GM19463 (cell line): Measurements from ENCODE around the gene MLF2.
"Not testable (repeated sequence)": the region's sequence is repeated elsewhere in the genome, so short reads cannot be mapped to it uniquely, and the experiment has no call there.

Experiments used
- ATAC-seq: cut with Tn5 transposase; IDR thresholded peaks from one replicate; pipeline ENCODE4 v1.9.1; 2021; ENCODE audit warnings: mild to moderate bottlenecking, moderate library complexity; ENCODE audit not compliant: unreplicated experiment

MLF2 gene

DNA sequence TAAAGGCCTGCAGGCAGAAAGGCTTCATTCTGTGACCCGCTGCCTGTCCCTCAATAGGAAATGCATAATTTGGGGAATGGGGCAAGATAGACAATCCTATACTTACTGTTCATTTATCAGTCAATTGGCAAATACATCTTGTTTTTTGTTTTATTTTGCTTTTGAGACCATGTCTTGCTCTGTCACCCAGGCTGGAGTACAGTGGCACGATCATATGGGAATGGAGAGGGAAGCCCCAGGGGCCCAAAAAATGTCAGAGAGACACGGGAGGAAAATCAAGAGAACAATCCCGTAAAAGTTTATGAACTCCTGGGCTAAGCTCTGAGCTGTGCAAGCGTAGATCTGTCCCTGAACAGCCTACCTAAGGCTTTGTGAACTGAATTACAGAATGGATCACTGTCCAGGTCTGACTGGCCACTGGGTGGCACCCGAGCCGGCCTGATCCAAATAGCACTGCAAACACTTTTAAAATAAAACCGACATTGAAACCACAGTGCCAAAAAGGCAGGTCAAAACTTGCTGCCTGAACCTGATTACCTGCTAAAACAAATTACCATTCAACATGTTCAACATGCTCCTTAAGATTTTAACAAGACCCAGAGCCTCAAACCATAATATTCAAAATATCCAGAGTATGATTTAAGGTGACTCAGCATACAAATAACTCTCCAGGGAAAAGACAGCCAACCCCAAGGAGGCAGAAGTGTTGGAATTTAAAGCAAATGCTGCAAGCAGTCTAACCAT is 17.3 kb downstream of the MLF2 start:
- no peak for ATAC-seq

DNA sequence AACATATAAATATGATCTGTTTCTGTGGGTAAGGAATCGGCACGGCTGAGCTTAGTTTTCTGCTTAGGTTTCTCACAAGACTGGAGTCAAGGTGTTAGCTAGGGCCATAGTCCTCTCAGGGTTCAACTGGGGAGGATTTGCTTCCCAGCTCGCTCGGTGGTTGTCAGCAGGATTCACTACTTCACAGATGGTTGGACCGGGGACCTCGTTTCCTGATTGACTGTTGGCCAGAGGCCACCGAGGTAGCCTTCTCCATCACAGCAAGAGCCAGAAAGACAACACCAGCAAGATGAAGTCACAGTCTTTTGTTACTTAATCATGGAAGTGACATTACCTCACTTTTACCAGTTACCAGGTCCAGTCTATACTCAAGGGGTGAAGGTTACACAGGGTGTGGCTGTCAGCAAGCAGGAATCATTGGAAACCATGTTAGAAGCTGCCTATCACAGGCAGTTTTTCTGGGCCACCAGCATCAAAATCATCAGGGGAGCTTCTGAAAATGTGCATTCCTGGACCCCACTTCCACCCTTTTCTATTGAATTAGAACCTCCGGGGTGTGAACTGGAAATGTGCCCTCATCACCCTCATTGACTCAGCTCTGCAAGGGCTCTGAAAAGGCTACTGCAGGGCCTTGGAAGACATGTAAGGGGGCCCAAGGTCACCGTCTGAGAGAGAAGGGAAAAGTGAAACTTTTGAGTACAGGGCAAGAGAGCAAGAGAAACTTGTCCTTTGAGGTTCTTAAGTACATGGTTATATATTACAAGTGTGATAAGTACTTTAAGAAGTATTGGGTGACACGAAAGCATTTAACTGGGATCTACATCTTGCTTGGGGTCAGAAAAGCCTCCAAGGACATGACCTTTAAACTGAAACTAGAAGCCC is 18.2 kb downstream of the MLF2 start:
- no peak for ATAC-seq

GRCh38 chr12:6730169-6730568 is 22.8 kb downstream of the MLF2 start:
- ATAC-seq = no peak

DNA sequence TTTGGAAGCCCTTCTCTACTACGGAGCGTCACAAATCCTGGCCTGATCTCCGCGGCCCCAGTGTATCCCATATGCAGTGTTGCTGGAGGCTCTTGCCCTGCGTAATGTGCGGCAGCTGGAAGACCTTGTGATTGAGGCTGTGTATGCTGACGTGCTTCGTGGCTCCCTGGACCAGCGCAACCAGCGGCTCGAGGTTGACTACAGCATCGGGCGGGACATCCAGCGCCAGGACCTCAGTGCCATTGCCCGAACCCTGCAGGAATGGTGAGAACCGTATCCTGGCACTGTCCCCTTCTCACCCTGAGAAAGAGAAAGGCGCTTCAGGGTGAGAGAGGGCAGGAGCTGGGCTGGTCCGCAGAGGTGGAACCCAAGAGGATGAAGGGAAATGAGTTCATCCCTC is 23.8 kb downstream of the MLF2 start:
- no peak for ATAC-seq

DNA sequence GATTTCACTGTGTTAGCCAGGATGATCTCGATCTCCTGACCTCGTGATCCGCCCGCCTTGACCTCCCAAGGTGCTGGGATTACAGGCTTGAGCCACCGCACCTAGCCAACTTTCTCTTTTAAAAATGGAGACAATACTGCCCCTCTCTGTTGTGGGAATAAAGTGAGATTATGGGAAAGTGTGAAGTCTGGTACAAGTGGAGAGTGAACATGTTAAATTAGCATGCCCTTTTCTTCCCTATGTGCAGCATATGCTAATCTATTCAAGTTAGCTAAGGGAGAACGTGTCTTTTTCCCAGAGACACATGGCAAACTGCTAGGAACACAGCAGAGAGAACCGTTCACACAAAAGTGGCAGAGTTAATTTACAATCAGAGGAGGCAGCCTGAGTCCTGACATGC is 27.6 kb downstream of the MLF2 start:
- no peak for ATAC-seq

GRCh38 chr12:6724409-6724797 is 28.5 kb downstream of the MLF2 start:
- no peak for ATAC-seq

- ATAC-seq = peak; percentile 97
Measured at GRCh38 chr12:6723607-6724408, 29.1 kb downstream of the MLF2 start, which contains the start of gene COPS7A. Gene COPS7A (plus strand): TSS chr12:6724046. CDS start chr12:6724657, 611 bp downstream.

DNA sequence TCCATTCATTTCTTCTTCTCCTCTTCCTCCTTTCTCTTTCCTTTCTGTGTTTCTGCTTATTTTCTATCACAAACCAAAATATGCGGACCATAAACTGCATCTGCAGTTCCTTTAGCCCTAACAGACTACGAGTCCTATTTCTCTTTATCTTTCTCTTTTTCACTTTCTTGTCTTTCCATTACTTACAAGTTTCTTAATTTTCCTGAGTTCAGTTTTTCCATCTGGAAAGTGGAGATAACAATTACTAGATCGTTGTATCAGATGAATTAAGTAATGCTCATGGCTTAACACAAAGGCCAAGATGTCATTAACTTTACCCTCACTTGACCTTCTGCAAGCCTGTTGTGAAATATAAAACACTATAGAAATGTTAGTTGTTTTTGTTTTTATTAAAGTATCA is 30.1 kb downstream of the MLF2 start:
- ATAC-seq = no peak

DNA sequence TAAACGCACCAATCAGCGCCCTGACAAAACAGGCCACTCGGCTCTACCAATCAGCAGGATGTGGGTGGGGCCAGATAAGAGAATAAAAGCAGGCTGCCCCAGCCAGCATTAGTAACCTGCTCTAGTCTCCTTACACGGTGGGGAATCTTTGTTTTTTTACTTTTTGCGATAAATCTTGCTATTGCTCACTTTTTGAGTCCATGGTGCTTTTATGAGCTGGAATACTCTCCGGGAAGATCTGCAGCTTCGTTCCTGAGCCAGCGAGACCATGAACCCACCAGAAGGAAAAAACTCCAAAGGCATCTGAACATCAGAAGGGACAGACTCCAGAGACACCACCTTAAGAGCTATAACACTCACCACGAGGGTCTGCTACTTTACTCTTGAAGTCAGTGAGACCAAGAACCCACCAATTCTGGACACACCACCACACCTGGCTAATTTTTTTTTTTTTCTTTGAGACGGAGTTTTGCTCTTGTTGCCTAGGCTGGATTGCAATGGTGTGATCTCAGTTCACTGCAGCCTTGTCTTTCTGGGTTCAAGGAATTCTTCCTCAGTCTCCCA is 36.0 kb downstream of the MLF2 start:
- no peak for ATAC-seq

- not testable (repeated sequence) for ATAC-seq
Measured at GRCh38 chr12:6716031-6716873, 36.7 kb downstream of the MLF2 start.

GRCh38 chr12:6708960-6709394 is 44.0 kb downstream of the MLF2 start:
- no peak for ATAC-seq

DNA sequence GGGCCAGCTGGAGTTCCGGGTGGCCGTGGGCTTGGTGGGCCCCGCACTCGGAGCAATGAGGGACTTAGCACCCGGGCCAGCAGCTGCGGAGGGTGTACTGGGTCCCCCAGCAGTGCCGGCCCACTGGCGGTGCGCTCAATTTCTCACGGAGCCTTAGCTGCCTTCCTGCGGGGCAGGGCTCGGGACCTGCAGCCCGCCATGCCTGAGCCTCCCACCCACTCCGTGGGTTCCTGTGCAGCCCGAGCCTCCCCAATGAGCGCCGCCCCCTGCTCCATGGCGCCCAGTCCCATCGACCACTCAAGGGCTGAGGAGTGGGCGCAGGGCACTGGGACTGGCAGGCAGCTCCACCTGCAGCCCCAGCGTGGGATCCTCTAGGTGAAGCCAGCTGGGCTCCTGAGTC is 44.6 kb downstream of the MLF2 start:
- ATAC-seq = not testable (repeated sequence)

GRCh38 chr12:6703631-6704030 is 49.3 kb downstream of the MLF2 start:
- ATAC-seq = no peak

DNA sequence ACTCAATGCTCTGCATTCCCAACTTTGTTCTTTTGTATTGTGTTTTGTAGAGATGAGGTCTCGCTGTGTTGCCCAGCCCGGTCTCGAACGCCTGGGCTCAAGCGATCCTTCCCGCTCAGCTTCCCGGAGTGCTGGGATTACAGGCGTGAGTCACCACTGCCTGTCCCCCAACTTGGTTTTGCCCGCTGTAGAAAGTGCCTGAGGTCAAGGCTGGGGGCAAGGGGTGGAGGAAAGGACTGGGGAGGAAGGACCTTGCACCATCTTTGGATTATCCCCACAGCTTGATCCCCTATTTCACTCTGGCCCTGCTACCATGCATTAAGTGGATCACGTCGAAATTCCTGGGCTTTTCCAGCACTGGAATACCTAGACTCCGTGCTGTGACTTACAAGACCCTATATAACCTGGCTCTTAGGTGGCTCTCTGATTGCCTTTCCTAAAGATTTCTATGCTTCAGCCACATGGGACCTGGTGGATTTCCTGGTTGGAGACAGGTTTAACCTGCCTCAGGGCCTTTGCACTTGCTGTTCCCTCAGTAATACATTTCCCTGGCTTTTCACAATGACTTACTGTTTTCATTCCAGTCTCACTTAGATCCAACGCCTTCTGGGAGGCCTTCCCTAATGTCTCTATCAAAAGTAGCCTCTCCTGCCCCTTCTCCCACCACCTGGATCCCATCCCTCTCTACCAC is 51.7 kb downstream of the MLF2 start:
- ATAC-seq = no peak

DNA sequence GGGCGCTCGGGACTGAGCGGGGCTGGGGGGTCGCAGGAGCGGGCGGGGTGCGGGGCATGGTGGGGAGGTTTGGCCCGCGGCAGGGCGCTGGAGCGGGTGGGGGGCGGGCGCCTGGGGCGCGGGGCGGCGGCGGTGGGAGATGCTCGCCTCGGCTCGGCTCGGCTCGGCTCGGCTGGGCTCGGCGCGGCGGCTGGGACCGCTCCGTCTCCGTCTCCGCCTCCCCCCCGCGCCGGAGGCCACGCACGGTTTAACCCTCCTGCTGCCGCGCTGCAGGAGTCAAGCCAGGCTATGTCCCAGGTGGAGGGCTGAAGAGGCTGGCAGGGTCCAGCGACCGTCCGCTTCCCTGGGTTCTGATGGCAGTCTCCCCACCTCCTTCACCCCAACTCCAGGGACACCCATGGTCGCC is 52.3 kb downstream of the MLF2 start, which contains the start of gene PIANP:
Gene PIANP, minus strand, starts transcription at position 170 of the 406 bp plus-strand sequence. CDS start 2,754 bp downstream, outside the sequence.
- ATAC-seq = no peak

DNA sequence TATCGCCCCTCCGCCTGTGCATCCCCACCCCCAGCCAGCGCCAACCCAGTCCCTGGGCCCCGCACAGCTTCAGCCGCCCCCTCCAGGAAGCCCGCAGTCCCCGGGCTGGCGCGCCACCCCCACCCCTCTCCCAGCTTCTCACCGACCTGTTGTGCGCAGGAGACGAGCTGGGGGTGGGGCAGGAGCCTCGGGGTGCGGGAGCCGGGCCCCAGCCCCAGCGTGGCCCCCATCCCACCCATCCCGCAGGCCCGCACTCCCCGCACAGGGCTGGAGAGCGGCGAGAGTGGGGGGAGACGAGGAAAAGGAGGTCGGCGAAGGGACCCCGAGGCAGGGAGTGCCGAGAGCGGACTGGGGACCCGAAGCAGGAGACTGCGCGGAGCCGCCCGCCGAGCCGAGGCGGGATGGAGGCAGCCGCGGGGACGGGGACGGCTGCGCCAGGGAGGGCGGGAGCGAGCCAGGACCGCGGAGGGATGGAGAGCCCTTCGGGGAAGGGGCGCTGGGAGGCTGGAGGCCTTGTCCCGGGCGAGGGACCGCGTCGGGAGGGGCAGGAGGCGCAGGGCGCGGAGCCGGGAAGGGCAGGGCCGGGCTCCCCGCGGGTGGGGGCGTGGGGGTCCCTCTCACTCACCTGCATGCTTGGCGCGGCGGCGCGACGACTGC is 52.8 kb downstream of the MLF2 start:
- ATAC-seq = no peak

- ATAC-seq = no peak
Measured at GRCh38 chr12:6699259-6699988, 53.5 kb downstream of the MLF2 start.
